Adrenal gland (tissue), 5 donors: Measurements from ENCODE around the gene TENT5A.

Experiments used
- POLR2A ChIP-seq, 2 donors: fragments of 450-650 bp; IDR thresholded peaks; one replicate each; pipeline ENCODE4 v1.6.1; 2017; ENCODE audit warnings: antibody characterized with exemption in 2 of 2, mild to moderate bottlenecking in 2 of 2, moderate library complexity in 1 of 2
- TF ChIP-seq, protein P1 (sequence below), 6 experiments: fragments of 450-650 bp in 4 of 6; fragments of 200-600 bp in 2 of 6; sonication (generic) in 1 of 6; IDR thresholded peaks; 1 replicate in 5 of 6; 2 replicates in 1 of 6; pipeline versions ENCODE4 v1.5.1 to v1.8.0; 2016 to 2021; ENCODE audit warnings: antibody characterized with exemption in 6 of 6, mild to moderate bottlenecking in 2 of 6, moderate library complexity in 1 of 6
- donor health status: DM: no; HTN: no; CAD: no.

DNA sequence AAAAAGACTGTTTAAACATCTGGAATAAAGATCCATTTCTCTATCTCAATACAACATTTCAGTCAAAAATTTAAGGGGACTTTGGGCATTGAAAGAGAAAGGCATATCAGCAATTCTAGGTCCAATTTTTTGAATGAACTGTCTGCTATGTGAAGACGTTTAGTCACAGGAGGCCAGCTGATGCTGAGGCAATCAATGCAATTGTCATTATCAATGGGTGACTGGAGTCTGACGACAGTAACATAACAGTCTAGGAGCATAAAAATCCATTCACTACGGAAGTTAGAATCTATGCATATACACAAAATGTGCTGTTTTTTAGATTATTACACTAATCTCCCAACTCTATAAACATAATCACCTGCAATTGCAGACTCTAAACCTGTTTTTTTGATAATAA, 37.8 kb downstream of the TENT5A start:
- TF ChIP-seq, protein P1, sequence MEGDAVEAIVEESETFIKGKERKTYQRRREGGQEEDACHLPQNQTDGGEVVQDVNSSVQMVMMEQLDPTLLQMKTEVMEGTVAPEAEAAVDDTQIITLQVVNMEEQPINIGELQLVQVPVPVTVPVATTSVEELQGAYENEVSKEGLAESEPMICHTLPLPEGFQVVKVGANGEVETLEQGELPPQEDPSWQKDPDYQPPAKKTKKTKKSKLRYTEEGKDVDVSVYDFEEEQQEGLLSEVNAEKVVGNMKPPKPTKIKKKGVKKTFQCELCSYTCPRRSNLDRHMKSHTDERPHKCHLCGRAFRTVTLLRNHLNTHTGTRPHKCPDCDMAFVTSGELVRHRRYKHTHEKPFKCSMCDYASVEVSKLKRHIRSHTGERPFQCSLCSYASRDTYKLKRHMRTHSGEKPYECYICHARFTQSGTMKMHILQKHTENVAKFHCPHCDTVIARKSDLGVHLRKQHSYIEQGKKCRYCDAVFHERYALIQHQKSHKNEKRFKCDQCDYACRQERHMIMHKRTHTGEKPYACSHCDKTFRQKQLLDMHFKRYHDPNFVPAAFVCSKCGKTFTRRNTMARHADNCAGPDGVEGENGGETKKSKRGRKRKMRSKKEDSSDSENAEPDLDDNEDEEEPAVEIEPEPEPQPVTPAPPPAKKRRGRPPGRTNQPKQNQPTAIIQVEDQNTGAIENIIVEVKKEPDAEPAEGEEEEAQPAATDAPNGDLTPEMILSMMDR (IDR thresholded peaks at IDR 0.05), result no peak
- no peak for TF ChIP-seq POLR2A (IDR thresholded peaks at IDR 0.05)
